GM12801 (cell line): Measurements from ENCODE around the gene PCDHGA1.

ENCODE experiments used
- TF ChIP-seq, protein P1 (sequence below): IDR thresholded peaks from one replicate; pipeline ENCODE4 v1.5.1; 2011; ENCODE audit warnings: control low read depth; ENCODE audit not compliant: insufficient read length; ENCODE audit errors: extremely low read depth

The PCDHGA1 gene

DNA sequence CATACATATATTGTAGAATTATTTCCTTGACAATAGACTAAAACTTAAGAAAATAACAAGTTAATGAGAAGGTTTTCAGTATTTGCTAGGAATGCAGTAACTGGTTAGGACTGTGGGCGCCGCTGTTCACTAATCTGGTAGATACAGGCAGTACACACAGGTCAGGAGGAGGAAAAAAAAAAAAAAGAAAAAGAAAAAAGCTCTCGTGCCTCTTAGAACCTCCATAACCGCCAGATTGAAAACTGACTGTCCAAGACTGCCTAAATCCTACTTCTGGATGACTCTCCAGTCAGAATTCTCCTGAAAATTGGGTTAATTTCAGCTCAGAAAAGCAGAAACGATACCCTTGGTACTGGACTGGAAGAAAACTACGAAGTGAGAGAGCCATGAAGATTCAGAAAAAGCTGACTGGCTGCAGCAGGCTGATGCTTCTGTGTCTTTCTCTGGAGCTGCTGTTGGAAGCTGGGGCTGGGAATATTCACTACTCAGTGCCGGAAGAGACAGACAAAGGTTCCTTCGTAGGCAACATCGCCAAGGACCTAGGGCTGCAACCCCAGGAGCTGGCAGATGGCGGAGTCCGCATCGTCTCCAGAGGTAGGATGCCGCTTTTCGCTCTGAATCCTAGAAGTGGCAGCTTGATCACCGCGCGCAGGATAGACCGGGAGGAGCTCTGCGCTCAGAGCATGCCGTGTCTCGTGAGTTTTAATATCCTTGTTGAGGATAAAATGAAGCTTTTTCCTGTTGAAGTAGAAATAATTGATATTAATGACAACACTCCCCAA, at the start of gene PCDHGA1:
Gene PCDHGA1 (plus strand): TSS at position 216 of the 782 bp plus-strand sequence.
- TF ChIP-seq, protein P1, sequence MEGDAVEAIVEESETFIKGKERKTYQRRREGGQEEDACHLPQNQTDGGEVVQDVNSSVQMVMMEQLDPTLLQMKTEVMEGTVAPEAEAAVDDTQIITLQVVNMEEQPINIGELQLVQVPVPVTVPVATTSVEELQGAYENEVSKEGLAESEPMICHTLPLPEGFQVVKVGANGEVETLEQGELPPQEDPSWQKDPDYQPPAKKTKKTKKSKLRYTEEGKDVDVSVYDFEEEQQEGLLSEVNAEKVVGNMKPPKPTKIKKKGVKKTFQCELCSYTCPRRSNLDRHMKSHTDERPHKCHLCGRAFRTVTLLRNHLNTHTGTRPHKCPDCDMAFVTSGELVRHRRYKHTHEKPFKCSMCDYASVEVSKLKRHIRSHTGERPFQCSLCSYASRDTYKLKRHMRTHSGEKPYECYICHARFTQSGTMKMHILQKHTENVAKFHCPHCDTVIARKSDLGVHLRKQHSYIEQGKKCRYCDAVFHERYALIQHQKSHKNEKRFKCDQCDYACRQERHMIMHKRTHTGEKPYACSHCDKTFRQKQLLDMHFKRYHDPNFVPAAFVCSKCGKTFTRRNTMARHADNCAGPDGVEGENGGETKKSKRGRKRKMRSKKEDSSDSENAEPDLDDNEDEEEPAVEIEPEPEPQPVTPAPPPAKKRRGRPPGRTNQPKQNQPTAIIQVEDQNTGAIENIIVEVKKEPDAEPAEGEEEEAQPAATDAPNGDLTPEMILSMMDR: no peak

DNA sequence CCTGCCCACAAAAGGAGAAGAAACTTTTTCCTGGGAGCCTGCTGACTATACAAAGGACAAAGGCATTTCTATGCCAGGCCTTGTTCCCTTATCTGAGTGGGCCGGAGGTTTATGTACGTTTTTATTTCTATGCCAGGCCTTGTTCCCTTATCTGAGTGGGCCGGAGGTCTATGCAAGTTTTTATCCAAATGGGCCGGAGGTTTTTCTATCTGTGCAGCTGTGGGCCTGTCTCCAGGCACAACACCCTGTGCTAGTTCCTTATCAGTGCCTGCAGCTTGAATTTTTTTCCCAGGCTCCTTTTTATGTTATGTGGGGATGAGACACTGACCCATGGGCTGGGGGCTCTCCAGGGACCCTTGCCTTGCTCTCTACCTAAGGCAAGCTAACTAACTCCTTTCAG, 31.9 kb upstream of the PCDHGA1 start:
- TF ChIP-seq, protein P1: no peak

DNA sequence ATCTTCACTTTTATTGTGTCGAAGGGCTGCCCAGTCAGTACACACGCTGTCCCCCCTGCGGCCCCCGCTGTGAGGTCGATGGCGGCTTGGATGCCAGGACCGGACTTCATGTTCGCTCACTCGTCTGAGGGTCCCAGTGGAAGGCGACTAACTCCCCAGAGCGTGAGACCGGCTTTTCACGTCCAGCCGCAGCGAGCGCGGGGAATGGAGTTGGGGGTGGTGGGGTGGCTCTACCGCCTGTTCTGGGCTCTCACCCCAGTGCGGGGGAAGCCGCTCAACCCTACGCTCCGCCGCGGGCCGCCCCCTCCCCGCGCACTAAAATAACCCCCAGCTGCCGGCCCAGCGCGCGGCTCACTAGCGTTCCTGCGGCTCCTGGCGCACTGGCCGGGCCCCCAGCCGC, 26.6 kb upstream of the PCDHGA1 start, which contains the start of gene SLC25A2:
Gene SLC25A2 (minus strand): TSS at position 294 of the 400 bp plus-strand sequence. CDS start 184 bp downstream, at position 110.
- TF ChIP-seq, protein P1: no peak

DNA sequence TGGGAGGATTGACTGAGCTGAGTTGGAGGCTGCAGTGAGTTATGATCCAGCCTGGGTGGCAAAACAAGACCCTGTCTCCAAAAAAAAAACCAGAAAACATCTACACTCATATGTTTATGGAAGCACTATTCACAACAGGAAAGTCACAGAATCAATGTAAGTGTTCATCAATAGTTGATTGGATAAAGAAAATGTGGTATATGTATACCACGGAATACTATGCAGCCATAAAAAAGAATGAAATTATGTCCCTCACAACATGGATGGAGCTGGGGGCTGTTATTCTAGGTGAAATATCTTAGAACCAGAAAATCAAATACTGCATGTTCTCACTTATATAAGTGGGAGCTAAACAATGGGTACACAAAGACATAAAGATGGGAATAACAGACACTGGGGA, 23.7 kb upstream of the PCDHGA1 start:
- TF ChIP-seq, protein P1: no peak

DNA sequence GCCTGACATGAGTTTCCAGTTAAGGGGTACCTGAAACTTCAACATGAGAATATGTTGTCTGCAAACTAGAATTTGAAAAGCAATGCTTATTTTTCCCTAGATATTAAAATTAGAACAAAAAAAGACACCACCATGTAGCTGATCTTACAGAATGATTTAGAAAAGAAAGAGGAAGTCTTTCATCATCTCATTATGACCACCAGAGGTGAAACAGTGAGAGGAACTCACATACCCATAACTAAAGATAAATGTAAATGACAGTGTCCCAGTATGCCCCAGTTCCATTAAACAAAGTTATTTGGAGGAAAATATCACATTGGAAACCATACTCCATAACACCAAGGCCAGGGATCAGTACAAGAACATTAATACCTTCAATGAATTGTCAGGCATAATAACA, 16.6 kb upstream of the PCDHGA1 start:
- TF ChIP-seq, protein P1: no peak

DNA sequence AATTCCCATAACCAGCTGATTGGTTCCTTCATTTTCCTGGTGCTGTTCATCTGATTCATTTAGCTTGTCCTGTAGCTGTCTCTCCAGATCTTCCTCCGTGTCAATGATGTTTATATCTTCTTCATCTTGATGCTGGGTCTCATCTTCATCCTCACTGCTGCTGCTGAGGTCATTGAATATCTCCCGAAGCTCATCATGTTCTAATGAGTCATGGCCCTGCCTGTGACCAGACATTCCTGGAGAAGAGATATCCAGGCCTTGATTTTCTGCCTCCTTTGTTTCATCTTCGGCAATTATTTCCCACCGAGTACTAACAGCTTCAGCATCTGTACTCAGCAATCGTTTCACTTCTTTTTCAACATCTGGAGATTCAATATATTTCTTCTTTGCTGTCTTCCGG, 11.1 kb upstream of the PCDHGA1 start:
- TF ChIP-seq, protein P1: no peak

DNA sequence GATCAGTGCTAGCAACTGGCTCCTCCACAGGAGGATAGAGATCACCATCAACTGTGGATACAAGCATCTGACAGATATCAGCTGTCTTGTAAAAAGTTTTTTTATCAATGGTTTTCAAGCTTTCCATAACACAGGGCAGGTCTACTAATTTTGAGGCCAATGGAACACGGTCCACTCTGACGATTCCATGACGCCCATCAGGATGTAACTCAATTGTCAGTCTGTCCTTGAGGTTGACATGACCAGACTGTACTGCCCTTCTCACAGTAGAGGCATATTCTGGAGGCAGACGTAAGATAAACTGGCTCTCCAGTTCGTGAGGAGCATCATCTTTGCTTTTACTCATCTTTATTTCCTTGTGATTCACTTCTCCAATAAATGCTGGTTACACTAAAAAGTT, 10.6 kb upstream of the PCDHGA1 start:
- TF ChIP-seq, protein P1: no peak
